Liver (tissue), 9 donors: Measurements from ENCODE around the gene API5. TPM values are rescaled to one million over a fixed set of nuclear protein-coding genes. Genes with fewer than 3 reads are reported as not detected.

Experiments used
- DNase-seq: peaks from one replicate; pipeline ENCODE4 v3.0.0-alpha.2; 2017; ENCODE audit warnings: low spot score
- H3K27ac ChIP-seq, 2 donors: one replicate each; pipeline ENCODE4 v1.7.0; 2013; ENCODE audit warnings: inconsistent platforms in 2 of 2, low read length in 2 of 2, control low read depth in 1 of 2, low read depth in 1 of 2, mild to moderate bottlenecking in 1 of 2
- H3K27me3 ChIP-seq, 4 donors: one replicate each; pipeline versions ENCODE4 v1.6.1 to v1.7.0; 2013; ENCODE audit warnings: low read length in 3 of 4, inconsistent platforms in 1 of 4, mild to moderate bottlenecking in 1 of 4, moderate library complexity in 1 of 4; ENCODE audit not compliant: control insufficient read depth in 4 of 4, insufficient read depth in 4 of 4
- H3K36me3 ChIP-seq, 4 donors: one replicate each; pipeline versions ENCODE4 v1.6.1 to v1.7.0; 2013; ENCODE audit warnings: low read length in 3 of 4, mild to moderate bottlenecking in 3 of 4, low read depth in 1 of 4, moderate library complexity in 1 of 4; ENCODE audit not compliant: control insufficient read depth in 4 of 4, insufficient read depth in 3 of 4
- H3K4me1 ChIP-seq, 4 donors: one replicate each; pipeline versions ENCODE4 v1.6.1 to v1.7.0; 2013; ENCODE audit warnings: low read length in 3 of 4, mild to moderate bottlenecking in 3 of 4, moderate library complexity in 1 of 4; ENCODE audit not compliant: control insufficient read depth in 4 of 4, insufficient read depth in 4 of 4
- H3K4me3 ChIP-seq, 3 donors: one replicate each; pipeline versions ENCODE4 v1.6.1 to v1.7.0; 2013; ENCODE audit warnings: low read length in 3 of 3, control low read depth in 1 of 3, low read depth in 1 of 3, mild to moderate bottlenecking in 1 of 3
- H3K9ac ChIP-seq, 2 donors: one replicate each; pipeline ENCODE4 v1.7.0; 2013; ENCODE audit warnings: low read length in 2 of 2, mild to moderate bottlenecking in 2 of 2, moderate library complexity in 2 of 2, control low read depth in 1 of 2, low read depth in 1 of 2
- H3K9me3 ChIP-seq, 4 donors: one replicate each; pipeline versions ENCODE4 v1.6.1 to v1.7.0; 2013; ENCODE audit warnings: low read length in 3 of 4; ENCODE audit not compliant: control insufficient read depth in 4 of 4
- ATF3 ChIP-seq: IDR thresholded peaks from 2 replicates; pipeline ENCODE4 v1.6.1; 2016; ENCODE audit warnings: antibody characterized with exemption
- EGR1 ChIP-seq, 2 donors: IDR thresholded peaks; 2 replicates each; pipeline ENCODE4 v1.6.1; 2016 to 2018; ENCODE audit warnings: antibody characterized with exemption in 2 of 2, low read depth in 2 of 2
- FOXA1 ChIP-seq: IDR thresholded peaks from 2 replicates; pipeline ENCODE4 v1.6.1; 2016; ENCODE audit warnings: antibody characterized with exemption
- FOXA2 ChIP-seq: IDR thresholded peaks from 2 replicates; pipeline ENCODE4 v1.6.1; 2016; ENCODE audit warnings: antibody characterized with exemption
- GABPA ChIP-seq, 2 donors: IDR thresholded peaks in 1 of 2; conservative IDR thresholded peaks in 1 of 2; 2 replicates each; pipeline ENCODE4 v1.6.1; 2016; ENCODE audit warnings: antibody characterized with exemption in 2 of 2, mild to moderate bottlenecking in 1 of 2, moderate library complexity in 1 of 2
- HNF4A ChIP-seq, 2 donors: conservative IDR thresholded peaks; 2 replicates each; pipeline ENCODE4 v1.6.1; 2016; ENCODE audit warnings: antibody characterized with exemption in 2 of 2, mild to moderate bottlenecking in 2 of 2
- HNF4G ChIP-seq: IDR thresholded peaks from 2 replicates; pipeline ENCODE4 v1.6.1; 2016; ENCODE audit warnings: antibody characterized with exemption
- MAX ChIP-seq: IDR thresholded peaks from 2 replicates; pipeline ENCODE4 v1.6.1; 2016; ENCODE audit warnings: antibody characterized with exemption
- NR2F2 ChIP-seq: IDR thresholded peaks from 2 replicates; pipeline ENCODE4 v1.6.1; 2016; ENCODE audit warnings: antibody characterized with exemption
- RAD21 ChIP-seq, 2 donors: IDR thresholded peaks; 2 replicates each; pipeline ENCODE4 v1.6.1; 2016; ENCODE audit warnings: antibody characterized with exemption in 2 of 2, mild to moderate bottlenecking in 2 of 2
- RXRA ChIP-seq, 2 donors: IDR thresholded peaks; 2 replicates each; pipeline ENCODE4 v1.6.1; 2017 to 2018; ENCODE audit warnings: antibody characterized with exemption in 2 of 2, mild to moderate bottlenecking in 1 of 2
- SP1 ChIP-seq: IDR thresholded peaks from 2 replicates; pipeline ENCODE4 v1.6.1; 2018; ENCODE audit warnings: antibody characterized with exemption, mild to moderate bottlenecking
- TAF1 ChIP-seq: conservative IDR thresholded peaks from 2 replicates; pipeline ENCODE4 v1.6.1; 2016; ENCODE audit warnings: antibody characterized with exemption, mild to moderate bottlenecking
- YY1 ChIP-seq: IDR thresholded peaks from 2 replicates; pipeline ENCODE4 v1.6.1; 2016; ENCODE audit warnings: antibody characterized with exemption, mild to moderate bottlenecking
- WGBS: extraction: QIAGEN DNeasy Blood & Tissue Kit; methylation state at CpG from one replicate; pipeline ENCODE4 v1.1.7; 2013; 5-methylcytosine and 5-hydroxymethylcytosine counted together
- polyA plus RNA-seq, 2 donors: library from polyadenylated mRNA; stranded (reverse) in 1 of 2; unstranded in 1 of 2; fragments of 200-250 nt in 1 of 2; fragments of >200 nt in 1 of 2; fragmentation: Nextera tagmentation in 1 of 2; extraction: Ambion mirVana in 1 of 2; gene quantifications; one replicate each; pipeline versions ENCODE4 v1.2.1 to v1.2.3, GENCODE V29; 2013 to 2015
- total RNA-seq, 2 donors: library from RNA; depleted of rRNA; stranded (reverse); fragments of >200 nt; gene quantifications; one replicate each; pipeline ENCODE4 v1.2.3, GENCODE V29; 2014
- TF ChIP-seq, protein P1 (sequence below): IDR thresholded peaks from 2 replicates; pipeline ENCODE4 v1.6.1; 2016; ENCODE audit warnings: antibody characterized with exemption
- TF ChIP-seq, protein P2 (sequence below): IDR thresholded peaks from 2 replicates; pipeline ENCODE4 v1.6.1; 2016; ENCODE audit warnings: antibody characterized with exemption, mild to moderate bottlenecking
- TF ChIP-seq, protein P3 (sequence below): fragments of 150-350 bp; IDR thresholded peaks from 2 replicates; pipeline ENCODE4 v1.5.1; 2017; ENCODE audit warnings: improper control_type of control experiment, low read depth, low read length; ENCODE audit not compliant: missing input control
- donor health status: healthy.
- donor health status: healthy.
- donor health status: healthy.
- donor health status: healthy.
- donor health status: healthy.

The API5 gene
- total and polyA plus RNA-seq, 4 donors = 23.0 to 61.6 (median 34.2) TPM

DNA sequence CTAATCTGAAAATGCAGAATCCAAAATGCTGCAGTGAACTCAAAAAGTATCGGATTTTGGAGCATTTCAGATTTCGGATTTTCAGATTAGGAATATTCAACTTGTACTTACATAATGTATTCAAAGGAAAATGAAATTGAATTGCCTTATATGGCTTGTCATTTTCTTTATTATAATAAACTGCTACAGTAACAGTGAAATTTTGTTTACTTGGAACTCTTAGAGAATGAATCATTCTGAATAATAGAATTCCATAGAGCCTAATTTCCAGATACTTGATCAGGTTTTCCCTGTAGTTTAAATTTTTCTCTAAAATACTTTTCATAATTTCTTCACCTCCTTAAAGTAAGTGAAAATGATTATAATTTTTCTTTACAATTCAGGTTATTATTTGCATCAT is 64.3 kb downstream of the API5 start:
- WGBS = over 99% methylated on average over 2 of the region's 2 CpGs
- DNase-seq = no peak
- no peaks in the 10 kb centered on the region for H3K9me3 ChIP-seq
- H3K27ac ChIP-seq = no peak overlapping the region
- peaks cover 0 to 12% (median under 1%) of the 10 kb centered on the region in 4 donors for H3K36me3 ChIP-seq
- H3K9ac ChIP-seq = no peak overlapping the region
- H3K4me3 ChIP-seq = no peak overlapping the region
- TF ChIP-seq RAD21 (IDR thresholded peaks at IDR 0.05) = no peak
- TF ChIP-seq RXRA (IDR thresholded peaks at IDR 0.05) = no peak
- no peak for TF ChIP-seq FOXA2
- TF ChIP-seq TAF1 = no peak
- TF ChIP-seq, protein P1, sequence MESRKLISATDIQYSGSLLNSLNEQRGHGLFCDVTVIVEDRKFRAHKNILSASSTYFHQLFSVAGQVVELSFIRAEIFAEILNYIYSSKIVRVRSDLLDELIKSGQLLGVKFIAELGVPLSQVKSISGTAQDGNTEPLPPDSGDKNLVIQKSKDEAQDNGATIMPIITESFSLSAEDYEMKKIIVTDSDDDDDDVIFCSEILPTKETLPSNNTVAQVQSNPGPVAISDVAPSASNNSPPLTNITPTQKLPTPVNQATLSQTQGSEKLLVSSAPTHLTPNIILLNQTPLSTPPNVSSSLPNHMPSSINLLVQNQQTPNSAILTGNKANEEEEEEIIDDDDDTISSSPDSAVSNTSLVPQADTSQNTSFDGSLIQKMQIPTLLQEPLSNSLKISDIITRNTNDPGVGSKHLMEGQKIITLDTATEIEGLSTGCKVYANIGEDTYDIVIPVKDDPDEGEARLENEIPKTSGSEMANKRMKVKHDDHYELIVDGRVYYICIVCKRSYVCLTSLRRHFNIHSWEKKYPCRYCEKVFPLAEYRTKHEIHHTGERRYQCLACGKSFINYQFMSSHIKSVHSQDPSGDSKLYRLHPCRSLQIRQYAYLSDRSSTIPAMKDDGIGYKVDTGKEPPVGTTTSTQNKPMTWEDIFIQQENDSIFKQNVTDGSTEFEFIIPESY = no peak
- no peak for TF ChIP-seq EGR1 (IDR thresholded peaks at IDR 0.05; ENCODE audit: low read depth in 2 of 2)
- TF ChIP-seq YY1 = no peak
- no peak for TF ChIP-seq HNF4A (conservative IDR thresholded peaks at IDR 0.05)
- no peak for TF ChIP-seq NR2F2
- TF ChIP-seq FOXA1 = no peak
- no peak for TF ChIP-seq HNF4G
- no peak for TF ChIP-seq MAX
- TF ChIP-seq SP1 = no peak
- TF ChIP-seq, protein P2, sequence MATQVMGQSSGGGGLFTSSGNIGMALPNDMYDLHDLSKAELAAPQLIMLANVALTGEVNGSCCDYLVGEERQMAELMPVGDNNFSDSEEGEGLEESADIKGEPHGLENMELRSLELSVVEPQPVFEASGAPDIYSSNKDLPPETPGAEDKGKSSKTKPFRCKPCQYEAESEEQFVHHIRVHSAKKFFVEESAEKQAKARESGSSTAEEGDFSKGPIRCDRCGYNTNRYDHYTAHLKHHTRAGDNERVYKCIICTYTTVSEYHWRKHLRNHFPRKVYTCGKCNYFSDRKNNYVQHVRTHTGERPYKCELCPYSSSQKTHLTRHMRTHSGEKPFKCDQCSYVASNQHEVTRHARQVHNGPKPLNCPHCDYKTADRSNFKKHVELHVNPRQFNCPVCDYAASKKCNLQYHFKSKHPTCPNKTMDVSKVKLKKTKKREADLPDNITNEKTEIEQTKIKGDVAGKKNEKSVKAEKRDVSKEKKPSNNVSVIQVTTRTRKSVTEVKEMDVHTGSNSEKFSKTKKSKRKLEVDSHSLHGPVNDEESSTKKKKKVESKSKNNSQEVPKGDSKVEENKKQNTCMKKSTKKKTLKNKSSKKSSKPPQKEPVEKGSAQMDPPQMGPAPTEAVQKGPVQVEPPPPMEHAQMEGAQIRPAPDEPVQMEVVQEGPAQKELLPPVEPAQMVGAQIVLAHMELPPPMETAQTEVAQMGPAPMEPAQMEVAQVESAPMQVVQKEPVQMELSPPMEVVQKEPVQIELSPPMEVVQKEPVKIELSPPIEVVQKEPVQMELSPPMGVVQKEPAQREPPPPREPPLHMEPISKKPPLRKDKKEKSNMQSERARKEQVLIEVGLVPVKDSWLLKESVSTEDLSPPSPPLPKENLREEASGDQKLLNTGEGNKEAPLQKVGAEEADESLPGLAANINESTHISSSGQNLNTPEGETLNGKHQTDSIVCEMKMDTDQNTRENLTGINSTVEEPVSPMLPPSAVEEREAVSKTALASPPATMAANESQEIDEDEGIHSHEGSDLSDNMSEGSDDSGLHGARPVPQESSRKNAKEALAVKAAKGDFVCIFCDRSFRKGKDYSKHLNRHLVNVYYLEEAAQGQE = no peak
- TF ChIP-seq ATF3 = no peak
- TF ChIP-seq GABPA (IDR thresholded peaks at IDR 0.05 in 1 of 2, conservative IDR thresholded peaks at IDR 0.05 in 1 of 2) = no peak
- TF ChIP-seq, protein P3, sequence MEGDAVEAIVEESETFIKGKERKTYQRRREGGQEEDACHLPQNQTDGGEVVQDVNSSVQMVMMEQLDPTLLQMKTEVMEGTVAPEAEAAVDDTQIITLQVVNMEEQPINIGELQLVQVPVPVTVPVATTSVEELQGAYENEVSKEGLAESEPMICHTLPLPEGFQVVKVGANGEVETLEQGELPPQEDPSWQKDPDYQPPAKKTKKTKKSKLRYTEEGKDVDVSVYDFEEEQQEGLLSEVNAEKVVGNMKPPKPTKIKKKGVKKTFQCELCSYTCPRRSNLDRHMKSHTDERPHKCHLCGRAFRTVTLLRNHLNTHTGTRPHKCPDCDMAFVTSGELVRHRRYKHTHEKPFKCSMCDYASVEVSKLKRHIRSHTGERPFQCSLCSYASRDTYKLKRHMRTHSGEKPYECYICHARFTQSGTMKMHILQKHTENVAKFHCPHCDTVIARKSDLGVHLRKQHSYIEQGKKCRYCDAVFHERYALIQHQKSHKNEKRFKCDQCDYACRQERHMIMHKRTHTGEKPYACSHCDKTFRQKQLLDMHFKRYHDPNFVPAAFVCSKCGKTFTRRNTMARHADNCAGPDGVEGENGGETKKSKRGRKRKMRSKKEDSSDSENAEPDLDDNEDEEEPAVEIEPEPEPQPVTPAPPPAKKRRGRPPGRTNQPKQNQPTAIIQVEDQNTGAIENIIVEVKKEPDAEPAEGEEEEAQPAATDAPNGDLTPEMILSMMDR = no peak
- H3K27me3 ChIP-seq = no peaks in the 10 kb centered on the region
- no peaks in the 10 kb centered on the region for H3K4me1 ChIP-seq
